HG03159 (cell line): ENCODE results near the gene EMP1.

ENCODE experiments used
- ATAC-seq: cut with Tn5 transposase; IDR thresholded peaks from one replicate; pipeline ENCODE4 v1.9.1; 2021; ENCODE audit warnings: mild to moderate bottlenecking, moderate library complexity; ENCODE audit not compliant: unreplicated experiment

Gene EMP1

DNA sequence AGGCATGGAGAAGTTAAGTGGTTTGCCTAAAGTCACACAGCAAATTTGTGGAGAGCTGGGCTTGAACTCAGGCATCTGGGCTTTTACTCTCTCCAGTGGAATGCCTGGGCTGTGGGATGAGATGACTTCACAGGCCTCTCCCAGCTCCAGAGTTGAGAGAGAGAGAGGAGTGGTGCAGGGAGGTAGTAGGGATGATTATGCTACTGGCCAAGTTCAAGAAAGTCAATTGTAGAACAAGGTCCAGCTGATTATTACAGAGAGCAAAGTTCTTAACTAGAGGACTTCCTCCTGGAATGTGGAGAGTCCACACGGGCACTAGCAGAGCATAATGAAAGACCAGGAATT lies 769 bp upstream of the EMP1 start:
- ATAC-seq: no peak

GRCh38 chr12:13197032-13197431 lies 506 bp downstream of the EMP1 start:
- ATAC-seq: no peak

GRCh38 chr12:13197526-13198143 lies 1.1 kb downstream of the EMP1 start:
- no peak for ATAC-seq

GRCh38 chr12:13198241-13198640 lies 1.7 kb downstream of the EMP1 start:
- no peak for ATAC-seq

DNA sequence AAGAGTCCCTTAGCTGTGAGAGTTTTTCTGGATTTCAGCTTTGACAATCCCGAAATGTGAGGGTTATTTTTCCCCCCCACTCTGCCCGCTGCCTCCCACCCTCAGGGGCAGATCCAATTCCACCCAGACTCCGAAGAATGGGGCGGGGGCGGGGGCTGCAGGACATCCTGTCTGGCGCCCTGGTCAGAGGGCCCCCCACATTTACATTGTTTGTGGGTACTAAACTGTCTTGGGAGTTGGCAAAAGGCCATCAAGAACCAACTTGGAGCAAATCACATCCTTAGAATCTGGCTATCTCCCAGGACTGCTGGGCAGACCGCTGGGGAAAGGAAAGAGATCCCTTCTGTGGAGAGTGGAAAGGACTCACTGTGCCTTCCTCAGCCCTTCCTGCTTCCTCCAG lies 2.4 kb downstream of the EMP1 start:
- no peak for ATAC-seq

GRCh38 chr12:13199592-13199991 lies 3.1 kb downstream of the EMP1 start:
- ATAC-seq: no peak

DNA sequence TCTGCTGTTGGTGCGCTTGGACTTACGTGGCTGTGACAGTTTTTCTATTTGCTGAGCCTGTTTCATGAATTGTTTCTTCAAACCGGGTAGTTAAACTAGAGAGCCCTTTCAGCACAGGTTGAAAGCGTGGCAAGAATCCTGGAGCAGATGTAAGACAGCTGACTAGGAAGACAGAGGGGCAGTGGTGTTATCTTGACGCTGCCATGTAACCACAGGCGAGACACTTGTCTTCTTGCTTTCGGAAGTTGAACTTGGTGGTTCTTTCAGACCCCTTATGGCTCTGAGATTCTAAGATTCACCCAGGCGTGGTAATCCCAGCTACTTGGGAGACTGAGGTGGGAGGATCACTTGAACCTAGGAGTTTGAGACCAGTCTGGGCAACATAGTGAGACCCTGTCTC lies 4.3 kb downstream of the EMP1 start:
- no peak for ATAC-seq

DNA sequence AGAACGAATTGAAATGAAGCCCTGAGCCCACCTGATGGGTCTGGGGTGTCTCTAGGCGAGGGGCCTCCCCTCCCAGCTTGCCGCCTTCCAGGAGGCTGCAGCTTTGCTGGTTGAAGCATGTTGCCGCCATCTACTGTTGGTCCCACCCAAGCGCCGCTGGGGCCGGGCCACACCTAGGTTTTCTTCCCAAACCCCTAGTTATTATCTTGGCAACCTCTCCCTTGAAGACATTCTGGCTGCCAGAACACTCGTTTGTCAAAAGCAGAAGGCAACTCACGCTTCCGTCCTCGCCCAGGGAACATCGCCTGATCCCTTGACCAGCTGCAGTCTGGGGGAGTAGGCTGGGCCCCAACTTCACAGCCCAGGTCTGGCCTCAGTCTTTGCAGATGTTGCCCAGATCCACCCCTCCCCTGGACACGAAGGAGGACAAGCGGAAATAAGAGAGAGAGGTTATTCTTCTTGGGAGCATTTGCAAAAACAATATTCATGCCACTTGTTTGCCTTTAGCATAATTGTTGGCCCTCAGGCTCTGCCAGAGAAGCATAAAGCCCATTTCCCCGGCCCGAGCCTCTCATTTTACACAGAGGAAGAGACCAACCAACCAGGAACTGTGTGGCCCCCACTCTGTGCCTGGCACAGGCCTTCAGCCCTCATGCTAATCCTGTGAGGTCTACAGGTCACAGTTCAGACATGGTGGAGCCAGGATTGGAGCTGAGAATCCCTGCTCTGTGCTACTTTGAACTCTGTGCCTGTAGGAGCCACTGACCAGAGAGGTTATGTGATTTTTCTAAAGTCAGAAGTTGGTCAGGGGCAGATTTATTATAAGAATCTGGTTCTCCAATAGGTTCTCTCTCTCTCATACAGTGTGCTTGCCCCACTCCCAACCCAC lies 6.8 kb downstream of the EMP1 start:
- no peak for ATAC-seq

DNA sequence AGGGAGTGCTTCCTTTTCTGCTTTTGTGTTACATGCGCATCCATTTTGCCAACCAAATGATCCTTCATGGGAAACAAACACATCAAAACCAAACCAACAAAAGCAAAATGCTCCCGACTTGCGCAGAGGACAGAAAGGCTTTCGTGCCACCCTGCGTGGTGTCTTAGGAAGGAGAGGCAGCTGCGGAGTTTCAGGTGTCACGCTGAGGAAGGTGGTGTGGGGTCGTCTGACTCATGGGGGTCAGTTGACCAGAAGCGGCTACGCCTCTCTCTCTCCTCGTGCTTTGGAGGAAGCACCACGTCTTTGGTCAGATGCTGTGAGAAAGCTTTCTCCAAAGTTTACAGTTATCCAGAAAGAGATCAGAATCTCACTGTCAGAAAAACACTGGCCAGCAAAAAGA lies 7.9 kb downstream of the EMP1 start:
- no peak for ATAC-seq

GRCh38 chr12:13205809-13206559 lies 9.5 kb downstream of the EMP1 start:
- ATAC-seq: no peak

DNA sequence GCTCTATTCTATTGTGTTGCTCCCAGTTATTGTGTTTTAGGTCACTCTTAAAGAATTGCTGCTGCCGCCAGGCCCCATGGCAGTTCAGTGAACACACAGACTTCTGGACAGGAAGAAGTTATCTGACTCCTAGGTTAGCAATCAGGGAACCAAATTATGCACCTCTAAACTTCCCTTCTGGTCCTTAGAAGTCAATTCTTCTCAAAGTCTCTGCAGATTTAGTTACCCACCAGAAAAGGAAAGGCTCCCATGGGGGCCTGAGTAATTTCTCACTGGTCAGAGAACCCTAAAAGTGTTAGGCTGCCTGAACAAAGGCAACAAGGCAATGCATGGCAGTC lies 10.0 kb downstream of the EMP1 start:
- ATAC-seq: no peak

DNA sequence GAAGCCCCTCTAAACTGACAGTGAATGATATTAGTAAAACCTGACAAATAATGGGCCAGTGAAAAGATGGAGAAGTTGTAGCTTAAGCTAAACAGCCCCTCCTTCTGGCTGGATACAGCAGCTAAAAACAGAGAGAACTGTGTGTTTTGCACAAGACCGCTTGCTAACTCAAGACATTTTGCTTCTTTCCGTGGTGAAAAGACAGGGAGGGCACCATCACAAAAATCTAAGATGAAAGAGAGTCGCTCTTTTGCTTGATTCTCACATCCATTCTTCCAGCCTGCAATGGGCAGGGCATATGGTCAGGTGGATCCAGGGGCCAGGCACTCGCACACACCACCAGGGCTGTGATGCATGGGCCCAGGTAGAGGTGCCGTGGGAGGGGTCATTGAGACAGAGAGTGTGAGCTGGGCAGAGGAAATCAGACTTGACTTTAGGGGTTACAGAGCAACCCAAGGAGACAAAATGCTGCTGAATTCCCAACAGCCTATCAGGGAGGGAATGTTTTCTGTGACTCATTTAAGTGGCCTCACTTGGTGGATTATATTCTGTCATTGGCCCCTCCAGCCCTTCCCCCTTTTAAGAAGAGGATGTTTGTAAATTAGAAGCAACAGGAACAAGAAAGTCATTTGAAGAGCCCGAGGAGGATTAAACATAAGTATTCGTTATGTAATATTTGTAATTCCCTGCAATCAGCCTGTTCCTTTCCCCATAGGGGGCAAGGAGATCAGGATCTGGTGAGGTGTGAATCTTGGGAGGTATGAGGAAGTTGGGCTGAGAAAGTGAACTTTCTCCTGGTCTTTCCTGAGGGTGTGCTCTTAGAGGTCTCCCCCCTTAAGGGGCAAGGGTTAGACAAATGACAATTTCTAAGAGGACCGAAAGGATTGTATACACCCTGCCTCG lies 12.3 kb downstream of the EMP1 start:
- ATAC-seq: no peak

DNA sequence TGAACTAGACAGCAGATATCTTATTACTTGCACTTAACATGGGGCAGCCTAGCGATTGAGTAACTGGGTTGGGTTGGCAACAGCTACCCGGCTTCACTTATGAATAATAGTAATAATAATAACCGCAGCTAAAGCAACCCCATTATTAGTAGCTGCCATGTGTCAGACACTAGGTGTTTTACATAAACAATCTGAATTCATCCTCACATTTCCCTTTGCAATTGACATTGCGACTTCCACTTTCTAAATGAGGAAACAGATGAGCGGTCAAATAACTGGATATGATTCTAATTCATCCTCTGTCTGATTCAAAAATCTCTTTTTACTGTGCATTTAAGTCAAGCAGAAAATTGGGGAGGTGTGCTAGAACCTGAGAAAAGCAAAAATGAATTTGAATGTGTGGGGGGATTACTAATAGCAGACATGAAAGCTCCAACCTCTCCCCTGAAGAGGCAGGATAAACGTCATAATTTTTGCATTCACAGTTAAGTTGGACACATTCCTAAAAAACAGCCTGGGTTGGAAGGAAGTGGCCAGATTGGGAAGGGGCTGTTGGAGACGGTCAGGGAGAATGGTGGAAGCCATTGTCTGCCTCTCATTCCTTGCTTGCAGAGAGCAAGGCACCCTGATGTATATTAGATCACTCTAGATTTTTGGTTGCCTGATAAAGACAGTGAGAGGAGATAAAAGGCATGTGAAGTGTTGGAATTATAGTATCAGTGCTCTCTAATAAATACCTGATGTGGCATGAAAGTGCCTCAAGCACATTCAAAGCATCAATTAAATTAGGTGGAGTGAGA lies 13.1 kb downstream of the EMP1 start:
- ATAC-seq: no peak

GRCh38 chr12:13210236-13211190 lies 14.0 kb downstream of the EMP1 start:
- ATAC-seq: no peak

GRCh38 chr12:13211191-13211858 lies 14.8 kb downstream of the EMP1 start:
- no peak for ATAC-seq

DNA sequence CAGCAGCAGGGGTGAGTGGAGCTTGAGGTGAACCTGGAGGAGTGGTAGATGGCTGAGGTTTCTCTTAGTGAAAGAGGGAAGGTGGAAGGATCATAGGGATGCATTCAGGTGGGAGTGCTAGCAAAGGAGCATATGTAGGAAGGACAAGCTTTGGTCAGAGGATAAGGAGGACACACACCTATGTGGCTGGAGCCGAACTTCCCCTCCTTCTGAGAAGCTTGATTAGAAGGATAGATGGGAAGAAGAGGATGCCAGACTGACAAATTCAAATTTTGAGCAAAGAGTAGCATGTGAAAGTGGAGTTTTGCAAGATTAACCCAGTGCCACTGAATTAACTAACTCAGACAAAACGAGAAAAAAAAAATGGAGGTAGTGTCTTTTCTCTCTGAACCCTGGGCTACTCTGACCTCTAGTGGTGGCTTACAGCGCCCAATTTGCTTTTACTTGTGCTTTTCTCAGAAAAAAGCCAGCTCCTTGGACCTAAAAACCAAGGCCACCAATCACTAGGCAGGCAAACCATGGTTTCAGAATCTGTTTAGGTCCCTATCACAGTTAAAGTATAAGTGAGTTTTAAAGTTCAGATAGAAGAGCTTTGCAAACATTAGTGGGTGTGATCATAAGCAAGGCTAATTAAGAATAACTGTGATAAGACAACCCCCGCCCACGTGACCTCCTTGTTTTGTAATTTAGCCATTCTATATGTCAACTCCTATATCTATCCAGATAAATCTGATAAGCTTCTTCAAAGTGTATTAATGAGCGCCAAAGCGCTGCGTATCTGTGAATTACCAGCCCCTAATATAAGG lies 15.5 kb downstream of the EMP1 start:
- ATAC-seq: no peak

DNA sequence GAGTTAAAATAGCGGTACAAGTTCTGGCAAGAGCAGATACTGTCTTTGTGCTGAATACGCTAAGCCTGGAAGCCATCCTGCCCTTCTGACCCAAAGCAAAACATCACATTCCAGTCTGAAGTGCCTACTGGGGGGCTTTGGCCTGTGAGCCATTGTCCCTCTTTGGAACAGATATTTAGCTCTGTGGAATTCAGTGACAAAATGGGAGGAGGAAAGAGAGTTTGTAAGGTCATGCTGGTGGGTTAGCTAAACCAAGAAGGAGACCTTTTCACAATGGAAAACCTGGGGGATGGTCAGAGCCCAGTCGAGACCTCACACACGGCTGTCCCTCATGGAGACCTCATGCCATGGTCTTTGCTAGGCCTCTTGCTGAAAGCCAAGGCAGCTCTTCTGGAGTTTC lies 18.5 kb downstream of the EMP1 start:
- ATAC-seq: no peak

GRCh38 chr12:13218641-13219040 lies 22.1 kb downstream of the EMP1 start:
- ATAC-seq: no peak
